Astrocyte (in vitro differentiated cells and primary cell): ENCODE data around the gene CCDC174.

Experiments
- EZH2 ChIP-seq: IDR thresholded peaks from 2 replicates; pipeline ENCODE4 v1.6.1; 2012; ENCODE audit warnings: mild to moderate bottlenecking, low read length, inconsistent platforms; ENCODE audit not compliant: insufficient read depth
- TF ChIP-seq, protein P1 (sequence below): IDR thresholded peaks from 2 replicates; pipeline ENCODE4 v1.5.1; 2011; ENCODE audit warnings: low read depth, mild to moderate bottlenecking, inconsistent platforms, low read length, moderate library complexity; ENCODE audit not compliant: insufficient read depth

DNA sequence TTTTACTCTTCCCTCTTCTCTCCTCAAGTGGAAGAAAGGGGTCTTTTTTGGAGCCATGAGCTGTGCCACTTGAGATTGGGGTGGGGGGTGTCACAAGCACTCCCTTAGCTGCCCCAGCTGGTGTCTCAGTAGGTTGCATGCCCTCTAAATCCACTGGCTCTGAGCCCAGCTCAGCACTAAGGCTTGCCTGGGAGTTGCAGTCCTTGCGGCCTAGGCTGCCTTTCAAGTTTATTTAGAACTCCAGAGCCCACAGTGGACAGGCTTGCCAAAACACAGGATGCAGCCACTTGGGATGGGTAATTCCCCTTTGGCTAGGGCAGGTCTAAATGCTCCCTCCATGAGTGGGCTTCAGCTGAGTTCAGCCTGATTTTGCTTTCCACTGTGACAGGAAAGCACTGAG, 48.1 kb downstream of the CCDC174 start:
- TF ChIP-seq, protein P1, sequence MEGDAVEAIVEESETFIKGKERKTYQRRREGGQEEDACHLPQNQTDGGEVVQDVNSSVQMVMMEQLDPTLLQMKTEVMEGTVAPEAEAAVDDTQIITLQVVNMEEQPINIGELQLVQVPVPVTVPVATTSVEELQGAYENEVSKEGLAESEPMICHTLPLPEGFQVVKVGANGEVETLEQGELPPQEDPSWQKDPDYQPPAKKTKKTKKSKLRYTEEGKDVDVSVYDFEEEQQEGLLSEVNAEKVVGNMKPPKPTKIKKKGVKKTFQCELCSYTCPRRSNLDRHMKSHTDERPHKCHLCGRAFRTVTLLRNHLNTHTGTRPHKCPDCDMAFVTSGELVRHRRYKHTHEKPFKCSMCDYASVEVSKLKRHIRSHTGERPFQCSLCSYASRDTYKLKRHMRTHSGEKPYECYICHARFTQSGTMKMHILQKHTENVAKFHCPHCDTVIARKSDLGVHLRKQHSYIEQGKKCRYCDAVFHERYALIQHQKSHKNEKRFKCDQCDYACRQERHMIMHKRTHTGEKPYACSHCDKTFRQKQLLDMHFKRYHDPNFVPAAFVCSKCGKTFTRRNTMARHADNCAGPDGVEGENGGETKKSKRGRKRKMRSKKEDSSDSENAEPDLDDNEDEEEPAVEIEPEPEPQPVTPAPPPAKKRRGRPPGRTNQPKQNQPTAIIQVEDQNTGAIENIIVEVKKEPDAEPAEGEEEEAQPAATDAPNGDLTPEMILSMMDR: no peak
- no peak for TF ChIP-seq EZH2
